HG02759 (cell line): ENCODE data around the gene BLMH.

Source experiments
- ATAC-seq: cut with Tn5 transposase; IDR thresholded peaks from one replicate; pipeline ENCODE4 v1.9.1; 2021; ENCODE audit warnings: mild to moderate bottlenecking, moderate library complexity; ENCODE audit not compliant: unreplicated experiment

Gene BLMH

DNA sequence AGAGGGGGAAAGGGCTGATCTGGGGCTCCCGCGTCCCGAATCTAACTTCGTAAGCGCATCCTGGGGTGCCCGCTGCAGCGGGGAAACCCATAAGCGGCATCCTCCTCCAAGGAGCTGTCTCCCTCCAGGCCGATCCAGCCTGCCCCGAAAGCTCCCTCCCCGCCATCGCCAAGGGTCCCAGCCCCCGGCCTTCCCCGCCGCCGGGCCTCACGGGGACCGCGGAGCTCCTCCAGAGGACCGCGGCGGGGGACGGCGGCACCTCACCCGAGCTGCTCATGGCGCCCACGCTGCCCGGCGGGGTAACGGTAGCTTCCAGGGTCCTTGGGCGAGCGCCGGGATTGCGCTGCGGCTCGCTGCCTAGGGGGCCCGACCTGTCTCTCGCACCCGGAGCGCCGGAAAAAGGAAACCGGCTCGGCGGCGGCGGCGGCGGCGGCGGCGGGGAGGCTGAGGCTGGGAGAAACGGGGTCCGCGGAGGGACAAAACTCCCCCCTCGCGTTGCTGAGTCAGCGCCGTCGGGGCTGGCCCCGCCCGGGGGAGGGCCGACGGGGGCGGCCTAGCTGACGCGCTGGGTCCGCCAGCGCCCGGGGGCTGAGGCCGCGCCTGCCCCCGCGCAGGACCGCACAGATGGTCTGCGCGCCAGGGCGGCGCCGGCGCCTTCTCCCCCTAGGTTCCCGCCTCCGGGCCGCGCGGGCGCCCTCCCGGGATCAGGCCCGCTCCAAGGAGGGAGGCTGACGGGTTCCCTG lies at the start of gene BLMH:
Gene BLMH (minus strand): TSS at position 402 of the 743 bp plus-strand sequence. CDS start 125 bp downstream, at position 277.
- peak; percentile 86 for ATAC-seq

DNA sequence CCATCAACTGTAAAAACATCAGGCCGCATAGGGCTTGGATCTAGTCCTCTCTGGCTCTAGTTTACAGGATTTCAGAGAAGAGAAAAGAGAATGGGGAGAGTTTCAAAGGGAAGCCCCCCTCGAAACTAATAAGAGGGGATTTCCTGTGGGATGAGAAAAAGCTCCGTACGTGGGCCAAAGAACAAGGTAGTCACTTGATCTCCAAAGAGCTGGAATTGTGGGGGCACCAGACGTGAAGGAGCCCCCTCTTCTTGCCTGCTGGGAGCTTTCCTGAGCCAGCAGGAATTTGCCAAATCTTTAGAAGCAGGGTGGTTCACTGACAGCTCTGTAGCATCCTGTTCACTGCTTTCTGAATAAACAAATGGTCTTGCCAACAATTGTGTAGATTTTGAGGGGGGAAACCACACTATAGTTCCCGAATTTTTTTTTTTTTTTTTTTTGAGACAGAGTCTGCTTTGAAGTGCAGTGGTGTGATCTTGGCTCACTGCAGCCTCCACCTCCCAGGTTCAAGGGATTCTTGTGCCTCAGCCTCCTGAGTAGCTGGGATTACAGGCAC lies 49.1 kb upstream of the BLMH start:
- no peak for ATAC-seq

GRCh38 chr17:30339086-30339485 lies 47.3 kb upstream of the BLMH start:
- ATAC-seq, result no peak

DNA sequence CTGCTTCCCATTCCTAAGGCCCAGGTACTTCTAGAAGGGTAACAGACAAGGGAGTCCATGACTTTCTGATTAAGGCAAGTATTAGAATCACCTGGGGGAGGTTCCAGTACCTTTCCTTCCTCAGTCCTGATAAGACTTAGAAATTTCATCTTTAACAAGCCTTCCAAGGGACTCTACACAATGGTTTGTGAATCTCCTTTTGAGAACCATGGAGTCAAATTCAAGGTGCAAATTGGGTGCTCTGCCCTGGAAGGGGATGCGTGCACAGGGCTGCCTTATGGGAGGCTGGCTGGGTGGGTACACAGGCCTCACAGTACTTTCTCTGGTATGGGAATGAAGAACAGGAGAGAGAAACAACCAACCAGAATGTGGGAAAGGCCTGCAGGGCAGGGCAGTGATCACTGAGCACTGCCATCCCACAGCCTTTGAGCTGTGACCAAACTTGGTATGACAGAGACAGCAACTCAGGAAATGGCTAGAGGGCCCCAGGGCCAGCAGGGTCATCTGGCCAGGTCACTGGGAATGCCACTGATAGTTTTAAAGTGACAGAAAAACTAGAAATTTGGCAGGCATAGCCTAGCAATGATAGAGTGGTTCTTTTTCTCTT lies 45.8 kb upstream of the BLMH start:
- no peak for ATAC-seq

- no peak for ATAC-seq
Measured at GRCh38 chr17:30336369-30337171, 44.8 kb upstream of the BLMH start.

- no peak for ATAC-seq
Measured at GRCh38 chr17:30334421-30334820, 42.7 kb upstream of the BLMH start.

GRCh38 chr17:30333503-30334360 lies 42.0 kb upstream of the BLMH start, which contains the start of gene TMIGD1:
TMIGD1 (minus strand) TSS chr17:30334057; CDS start chr17:30332133, 1,924 bp downstream.
- no peak for ATAC-seq

- peak; percentile 62 for ATAC-seq
Measured at GRCh38 chr17:30332057-30332542, 40.4 kb upstream of the BLMH start.

- ATAC-seq, result no peak
Measured at GRCh38 chr17:30326809-30327208, 35.1 kb upstream of the BLMH start.

DNA sequence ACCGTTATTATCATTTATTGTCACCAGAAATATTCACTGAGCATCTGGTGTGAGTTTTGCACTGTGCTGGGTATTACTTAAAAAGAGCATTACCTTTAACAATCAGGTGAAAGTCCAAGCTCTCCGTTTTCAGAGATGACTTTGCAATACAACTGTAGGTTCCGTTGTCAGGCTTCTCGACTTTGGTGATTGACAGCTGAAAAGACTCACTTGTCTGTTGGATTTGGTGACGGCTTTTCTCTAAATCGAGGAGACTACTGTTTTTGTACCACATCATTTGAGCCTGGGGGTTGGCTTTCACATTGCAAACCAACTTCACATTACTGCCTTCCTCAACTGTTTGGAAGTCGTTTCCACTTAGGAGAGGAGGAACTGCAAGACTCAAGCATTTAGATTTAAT lies 33.0 kb upstream of the BLMH start:
- no peak for ATAC-seq

DNA sequence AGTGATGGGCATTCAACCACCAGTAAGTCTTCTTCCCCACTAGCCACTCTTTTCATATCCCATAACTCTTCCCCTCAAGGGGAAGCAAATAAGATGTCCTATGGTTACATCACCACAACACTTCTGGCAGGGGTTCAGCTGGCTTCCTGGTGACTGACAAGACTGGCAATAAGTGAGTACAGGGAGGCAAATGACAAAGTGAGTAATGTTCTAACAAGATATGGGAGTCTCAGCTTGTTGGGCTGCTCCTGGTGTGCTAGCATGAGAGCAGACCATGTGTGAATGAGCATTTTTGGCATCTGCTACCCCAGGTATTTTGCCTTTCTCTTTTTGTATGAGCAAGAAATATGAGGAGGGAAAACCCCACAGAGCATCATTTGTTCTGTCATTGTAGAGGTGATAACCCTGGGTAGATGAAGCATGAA lies 32.2 kb upstream of the BLMH start:
- no peak for ATAC-seq

DNA sequence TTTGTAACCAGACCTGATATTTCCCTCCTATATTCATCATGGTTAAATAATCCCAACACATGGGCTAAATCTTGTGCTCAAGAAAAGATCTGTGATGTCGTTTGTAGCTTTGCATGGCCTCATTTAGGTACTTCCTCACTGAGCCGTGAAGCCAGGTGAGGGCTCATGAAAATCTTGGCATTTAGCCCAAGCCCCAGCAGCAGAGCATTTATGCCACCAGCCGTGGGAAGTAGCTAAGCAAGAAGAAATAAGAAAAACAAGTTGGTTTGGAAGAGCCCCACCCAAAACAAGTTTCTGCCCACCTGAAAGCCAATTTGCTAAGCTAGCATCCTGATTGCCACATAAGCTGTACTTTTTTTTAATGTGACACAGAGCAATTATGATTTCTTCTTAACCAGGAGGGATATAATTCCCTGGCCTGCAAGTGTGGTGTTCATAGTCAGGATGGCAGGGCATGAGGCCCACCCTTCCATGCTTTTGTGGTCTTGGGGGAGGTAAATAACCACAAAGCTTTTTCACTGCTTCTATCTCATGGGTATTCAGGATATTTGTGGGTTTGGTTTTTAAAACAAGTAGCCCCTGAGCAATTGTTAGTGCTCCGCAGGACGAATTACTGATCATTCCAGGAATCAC lies 31.6 kb upstream of the BLMH start:
- ATAC-seq, result no peak

GRCh38 chr17:30321314-30321713 lies 29.6 kb upstream of the BLMH start:
- no peak for ATAC-seq

GRCh38 chr17:30318155-30318554 lies 26.4 kb upstream of the BLMH start:
- ATAC-seq, result no peak

GRCh38 chr17:30316736-30317135 lies 25.0 kb upstream of the BLMH start:
- ATAC-seq, result no peak

DNA sequence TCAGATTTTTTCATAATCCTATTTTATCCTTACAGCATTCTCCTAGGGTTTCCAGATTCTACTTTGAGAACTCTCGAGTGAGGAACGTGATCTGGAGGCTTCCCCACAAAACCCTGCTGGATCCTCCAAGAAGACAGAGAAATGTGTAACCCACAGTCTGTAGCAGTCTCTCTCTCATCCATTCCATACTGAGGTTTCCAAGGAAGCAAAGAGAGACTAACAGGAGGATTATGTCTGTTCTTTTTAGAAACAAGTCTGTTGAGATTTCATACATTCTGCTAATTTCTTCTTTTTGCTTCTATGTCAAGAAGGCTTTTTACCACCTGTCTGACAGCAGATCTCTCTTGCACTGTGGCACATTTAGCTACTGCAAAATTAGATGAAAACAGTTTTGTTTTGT lies 23.4 kb upstream of the BLMH start:
- no peak for ATAC-seq

- ATAC-seq, result no peak
Measured at GRCh38 chr17:30314474-30314873, 22.7 kb upstream of the BLMH start.

GRCh38 chr17:30312226-30312625 lies 20.5 kb upstream of the BLMH start:
- ATAC-seq, result no peak

DNA sequence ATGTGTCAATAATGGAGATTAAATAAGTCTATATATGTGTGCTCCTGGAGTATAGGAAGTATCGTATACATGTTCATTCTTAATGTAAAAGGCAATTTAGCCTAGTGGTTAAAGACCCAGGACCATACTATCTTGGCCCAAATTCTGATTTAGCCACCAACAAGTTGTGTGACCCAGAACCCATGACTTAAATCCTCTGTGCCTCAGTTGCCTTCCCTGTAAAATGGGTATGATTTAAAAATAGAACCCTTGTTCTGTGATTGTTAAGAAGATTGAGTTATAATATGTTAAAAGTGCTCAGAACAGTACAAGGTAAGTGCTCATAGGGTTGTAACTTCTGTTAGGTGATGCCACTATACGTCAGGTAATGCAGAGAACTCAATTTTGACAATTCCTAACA lies 18.8 kb upstream of the BLMH start:
- ATAC-seq, result no peak

DNA sequence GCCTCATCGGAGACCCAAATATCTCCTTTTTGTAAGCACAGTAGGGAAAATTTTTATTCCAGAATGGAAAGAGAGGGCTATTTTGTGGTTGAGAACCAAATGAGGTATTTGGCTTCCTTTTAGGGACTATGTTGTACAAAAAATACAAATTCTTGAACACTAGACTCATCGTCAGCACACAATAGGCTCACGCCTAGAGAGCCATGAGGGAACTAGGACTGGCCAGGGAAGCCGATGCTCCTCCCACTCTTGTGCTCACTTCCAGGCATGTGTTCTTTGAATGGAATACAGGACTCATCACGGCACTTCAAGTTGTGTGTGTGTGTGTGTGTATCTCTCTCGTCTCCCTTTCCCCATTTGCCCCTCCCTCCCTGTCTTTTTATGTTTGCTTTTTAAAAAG lies 17.8 kb upstream of the BLMH start:
- ATAC-seq, result no peak
